Gastroesophageal sphincter (tissue), 4 donors: ENCODE measurements around the gene ELP6. TPM values are rescaled to one million over a fixed set of nuclear protein-coding genes. Genes with fewer than 3 reads are reported as not detected.
"Not testable (repeated sequence)": the region's sequence is repeated elsewhere in the genome, so short reads cannot be mapped to it uniquely, and the experiment has no call there.

Source experiments
- ATAC-seq: fragments of 150-250 bp; one replicate; pipeline ENCODE4 v1.9.1; 2016; ENCODE audit warnings: mild to moderate bottlenecking, moderate library complexity
- H3K27ac ChIP-seq, 4 donors: fragments of 200-600 bp; sonication (generic) in 3 of 4; 1 replicate in 3 of 4; 2 replicates in 1 of 4; pipeline ENCODE4 v1.5.1; 2016 to 2019
- H3K27me3 ChIP-seq: fragments of 200-600 bp; sonication (generic); one replicate; pipeline ENCODE4 v1.5.1; 2019
- H3K36me3 ChIP-seq, 2 donors: fragments of 200-600 bp; sonication (generic); one replicate each; pipeline ENCODE4 v1.5.1; 2019; ENCODE audit warnings: control low read depth in 1 of 2
- H3K4me1 ChIP-seq, 3 donors: fragments of 200-600 bp; sonication (generic); 1 replicate in 2 of 3; 2 replicates in 1 of 3; pipeline ENCODE4 v1.5.1; 2016 to 2019; ENCODE audit warnings: control low read depth in 2 of 3
- H3K4me3 ChIP-seq, 2 donors: fragments of 200-600 bp; sonication (generic); one replicate each; pipeline ENCODE4 v1.5.1; 2019; ENCODE audit warnings: mild to moderate bottlenecking in 1 of 2, moderate library complexity in 1 of 2
- H3K9me3 ChIP-seq, 3 donors: fragments of 200-600 bp; sonication (generic); one replicate each; pipeline ENCODE4 v1.5.1; 2017 to 2019; ENCODE audit warnings: control low read depth in 2 of 3
- CTCF ChIP-seq, 4 experiments: fragments of 200-600 bp in 2 of 4; fragments of 450-650 bp in 2 of 4; sonication (generic) in 1 of 4; IDR thresholded peaks; one replicate each; pipeline ENCODE4 v1.5.1; 2017 to 2019; ENCODE audit warnings: antibody characterized with exemption in 4 of 4, mild to moderate bottlenecking in 2 of 4, moderate library complexity in 2 of 4
- EP300 ChIP-seq: sonication (generic); formaldehyde crosslinking; IDR thresholded peaks from one replicate; pipeline ENCODE4 v1.6.1; 2017; ENCODE audit warnings: antibody characterized with exemption, mild to moderate bottlenecking
- POLR2A ChIP-seq, 2 donors: fragments of 450-650 bp; IDR thresholded peaks; one replicate each; pipeline ENCODE4 v1.6.1; 2017; ENCODE audit warnings: antibody characterized with exemption in 2 of 2, mild to moderate bottlenecking in 2 of 2, moderate library complexity in 1 of 2
- POLR2AphosphoS5 ChIP-seq: sonication (generic); formaldehyde crosslinking; IDR thresholded peaks from one replicate; pipeline ENCODE4 v1.6.1; 2017; ENCODE audit warnings: antibody characterized with exemption
- WGBS, 2 donors: methylation state at CpG; one replicate each; pipeline ENCODE4 v1.1.5; 2018; ENCODE audit warnings: low coverage in 1 of 2; 5-methylcytosine and 5-hydroxymethylcytosine counted together
- total RNA-seq, 4 donors: library from RNA; depleted of rRNA; stranded (reverse); fragments of >200 nt; gene quantifications; one replicate each; pipeline ENCODE4 v1.1.0, GENCODE V29; 2016

The ELP6 gene
- total RNA-seq, 4 donors from 2014 or later: 14.3 to 28.0 (median 20.4) TPM

- no peak for TF ChIP-seq POLR2AphosphoS5
- no peak for TF ChIP-seq POLR2A (IDR thresholded peaks at IDR 0.05)
- TF ChIP-seq EP300: no peak
- no peak for TF ChIP-seq CTCF (IDR thresholded peaks at IDR 0.05)
- Histone ChIP-seq H3K36me3 (peaks cover 0 to 23% of the 10 kb centered on the region in 2 donors), H3K27me3 (no peaks in the 10 kb centered on the region), H3K4me3 (no peak overlapping the region), H3K9me3 (no peaks in the 10 kb centered on the region), H3K4me1 (no peaks in the 10 kb centered on the region), H3K27ac (no peak overlapping the region)
- ATAC-seq: no peak
- 92 to 95% methylated on average over 2 of the region's 2 CpGs for WGBS, 2 donors
Observed at GRCh38 chr3:47487265-47487664, 26.2 kb downstream of the ELP6 start.

- H3K9me3 ChIP-seq: no peaks in the 10 kb centered on the region
- peaks cover 0 to 12% of the 10 kb centered on the region in 2 donors for H3K36me3 ChIP-seq
- no peak overlapping the region for H3K4me3 ChIP-seq
- TF ChIP-seq EP300 (no peak), POLR2AphosphoS5 (no peak), CTCF (IDR thresholded peaks at IDR 0.05) (no peak), POLR2A (IDR thresholded peaks at IDR 0.05) (no peak)
- WGBS, 2 donors: 74 to 90% methylated on average over 3 of the region's 3 CpGs
- H3K27ac ChIP-seq: no peak overlapping the region
- H3K4me1 ChIP-seq: no peaks in the 10 kb centered on the region
- no peak for ATAC-seq
- H3K27me3 ChIP-seq: no peaks in the 10 kb centered on the region
Observed at GRCh38 chr3:47485812-47486211, 27.7 kb downstream of the ELP6 start.

- ATAC-seq: no peak
- 20 to 78% methylated on average over 1 to 2 of the region's 2 CpGs for WGBS, 2 donors
- Histone ChIP-seq H3K27ac (no peak overlapping the region), H3K4me1 (no peaks in the 10 kb centered on the region), H3K27me3 (no peaks in the 10 kb centered on the region), H3K36me3 (no peaks in the 10 kb centered on the region), H3K4me3 (no peak overlapping the region), H3K9me3 (no peaks in the 10 kb centered on the region)
- TF ChIP-seq POLR2A (IDR thresholded peaks at IDR 0.05): no peak
- no peak for TF ChIP-seq POLR2AphosphoS5
- no peak for TF ChIP-seq CTCF (IDR thresholded peaks at IDR 0.05)
- no peak for TF ChIP-seq EP300
Observed at GRCh38 chr3:47482366-47482765, 31.1 kb downstream of the ELP6 start.

GRCh38 chr3:47481763-47482162, 31.7 kb downstream of the ELP6 start:
- ATAC-seq, H3K36me3 ChIP-seq, H3K4me3 ChIP-seq, H3K4me1 ChIP-seq, H3K27ac ChIP-seq, H3K27me3 ChIP-seq, H3K9me3 ChIP-seq: not testable (repeated sequence)
- 64 to 72% methylated on average over 3 to 4 of the region's 4 CpGs for WGBS, 2 donors

- not testable (repeated sequence) for ATAC-seq, H3K27ac ChIP-seq
Observed at GRCh38 chr3:47480267-47480666, 33.2 kb downstream of the ELP6 start.

GRCh38 chr3:47479826-47480160, 33.7 kb downstream of the ELP6 start:
- Histone ChIP-seq H3K27ac (no peak overlapping the region), H3K4me1 (peaks cover 0 to 17% (median 8%) of the 10 kb centered on the region in 3 donors), H3K4me3 (no peak overlapping the region), H3K36me3 (no peaks in the 10 kb centered on the region), H3K9me3 (no peaks in the 10 kb centered on the region), H3K27me3 (no peaks in the 10 kb centered on the region)
- no peak for TF ChIP-seq POLR2AphosphoS5
- no peak for TF ChIP-seq CTCF (IDR thresholded peaks at IDR 0.05)
- no peak for TF ChIP-seq POLR2A (IDR thresholded peaks at IDR 0.05)
- no peak for TF ChIP-seq EP300
- WGBS, 2 donors: 88% methylated on average over 2 of the region's 2 CpGs; no CpG with 5 or more reads in 1 of the 2 donors
- no peak for ATAC-seq

More at GRCh38 chr3:47480267-47480666, 33.2 kb downstream of the ELP6 start:
- WGBS, 2 donors: 89 to 97% methylated on average over 4 to 5 of the region's 6 CpGs
- not testable (repeated sequence) for H3K4me3 ChIP-seq, H3K27me3 ChIP-seq, H3K36me3 ChIP-seq, H3K9me3 ChIP-seq
- peaks cover 0 to 14% (median 8%) of the 10 kb centered on the region in 3 donors for H3K4me1 ChIP-seq
